Measurements from ENCODE around the gene WDR81.

DNA sequence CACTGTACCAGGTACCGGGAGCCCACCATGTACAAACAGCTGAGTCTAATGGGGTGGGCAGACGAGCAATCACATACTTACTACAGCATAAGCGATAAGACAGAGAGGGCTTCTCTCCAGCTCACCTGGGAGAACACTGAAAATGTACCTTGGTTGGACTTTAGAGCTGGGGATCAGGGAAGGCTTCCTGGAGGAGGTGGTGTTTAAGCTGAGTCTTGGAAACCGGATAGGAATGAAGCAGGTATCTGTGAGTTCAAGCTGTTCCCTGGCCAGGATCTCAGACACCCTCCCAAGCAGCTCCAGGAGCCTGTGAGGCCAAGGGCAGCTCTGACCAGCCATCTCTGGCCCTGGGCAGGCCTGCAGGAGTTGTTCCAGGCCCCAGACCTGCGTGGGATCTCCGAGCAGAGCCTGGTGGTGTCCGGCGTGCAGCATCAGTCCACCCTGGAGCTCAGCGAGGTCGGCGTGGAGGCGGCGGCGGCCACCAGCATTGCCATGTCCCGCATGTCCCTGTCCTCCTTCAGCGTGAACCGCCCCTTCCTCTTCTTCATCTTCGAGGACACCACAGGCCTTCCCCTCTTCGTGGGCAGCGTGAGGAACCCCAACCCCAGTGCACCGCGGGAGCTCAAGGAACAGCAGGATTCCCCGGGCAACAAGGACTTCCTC is 29.4 kb downstream of the WDR81 start:
- TF ChIP-seq, protein P1, sequence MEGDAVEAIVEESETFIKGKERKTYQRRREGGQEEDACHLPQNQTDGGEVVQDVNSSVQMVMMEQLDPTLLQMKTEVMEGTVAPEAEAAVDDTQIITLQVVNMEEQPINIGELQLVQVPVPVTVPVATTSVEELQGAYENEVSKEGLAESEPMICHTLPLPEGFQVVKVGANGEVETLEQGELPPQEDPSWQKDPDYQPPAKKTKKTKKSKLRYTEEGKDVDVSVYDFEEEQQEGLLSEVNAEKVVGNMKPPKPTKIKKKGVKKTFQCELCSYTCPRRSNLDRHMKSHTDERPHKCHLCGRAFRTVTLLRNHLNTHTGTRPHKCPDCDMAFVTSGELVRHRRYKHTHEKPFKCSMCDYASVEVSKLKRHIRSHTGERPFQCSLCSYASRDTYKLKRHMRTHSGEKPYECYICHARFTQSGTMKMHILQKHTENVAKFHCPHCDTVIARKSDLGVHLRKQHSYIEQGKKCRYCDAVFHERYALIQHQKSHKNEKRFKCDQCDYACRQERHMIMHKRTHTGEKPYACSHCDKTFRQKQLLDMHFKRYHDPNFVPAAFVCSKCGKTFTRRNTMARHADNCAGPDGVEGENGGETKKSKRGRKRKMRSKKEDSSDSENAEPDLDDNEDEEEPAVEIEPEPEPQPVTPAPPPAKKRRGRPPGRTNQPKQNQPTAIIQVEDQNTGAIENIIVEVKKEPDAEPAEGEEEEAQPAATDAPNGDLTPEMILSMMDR (IDR thresholded peaks at IDR 0.05; ENCODE audit: low read depth, low read length), result no peak
- no peak for TF ChIP-seq EZH2phosphoT487 (IDR thresholded peaks at IDR 0.05; ENCODE audit: low read depth)

Measured in OCI-LY3 (cell line).